ENCODE measurements around the gene HNRNPA2B1.

The HNRNPA2B1 gene

GRCh38 chr7:26200444-26201246 is at the start of gene HNRNPA2B1:
Gene HNRNPA2B1, minus strand, starts transcription at chr7:26200746. Its CDS starts 169 bp downstream, at chr7:26200577.
- peak; percentile 98 for DNase-seq

DNA sequence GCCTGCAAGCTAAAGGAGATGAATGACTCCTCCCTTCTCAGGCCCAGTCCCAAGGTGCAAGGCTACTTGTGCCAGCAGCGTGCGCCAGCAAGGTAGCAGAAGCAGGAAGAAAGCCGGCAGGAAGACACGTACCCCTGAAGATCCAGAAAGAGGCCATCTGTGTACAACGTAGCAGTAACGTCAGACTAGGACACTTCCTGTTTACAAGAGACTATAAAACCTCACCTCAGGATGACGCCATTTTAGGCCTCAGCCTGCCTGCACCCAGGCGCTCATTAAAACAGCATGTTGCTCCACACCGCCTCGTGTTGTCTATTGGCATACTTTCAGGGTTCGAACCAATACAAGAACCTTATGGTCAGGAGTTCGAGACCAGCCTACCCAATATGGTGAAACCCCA is 49.7 kb upstream of the HNRNPA2B1 start:
- DNase-seq: no peak

- no peak for DNase-seq
These were observed 44.6 kb upstream of the HNRNPA2B1 start for GRCh38 chr7:26245150-26245549.

DNA sequence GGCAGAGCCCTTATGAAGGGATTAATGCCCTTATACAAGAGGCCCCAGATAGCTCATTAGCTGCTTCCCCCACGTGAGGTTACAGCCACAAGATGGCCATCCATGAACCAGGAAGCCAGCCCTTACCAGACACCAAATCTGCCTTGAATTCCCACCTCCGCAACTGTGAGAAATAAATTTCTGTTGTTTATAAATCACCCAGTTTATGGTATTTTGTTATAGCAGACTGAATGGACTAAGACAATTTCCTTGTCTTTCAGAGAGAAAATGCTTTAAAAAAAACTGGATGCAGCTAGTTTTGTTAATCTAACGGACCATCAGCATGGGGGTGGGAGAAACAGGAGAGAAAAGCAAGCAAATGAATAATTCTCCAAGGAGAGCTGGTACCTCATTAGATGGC is 37.5 kb upstream of the HNRNPA2B1 start:
- DNase-seq: no peak

GRCh38 chr7:26237035-26237807 is 36.7 kb upstream of the HNRNPA2B1 start:
- no peak for DNase-seq

GRCh38 chr7:26233902-26234511 is 33.5 kb upstream of the HNRNPA2B1 start:
- no peak for DNase-seq

GRCh38 chr7:26227987-26228386 is 27.4 kb upstream of the HNRNPA2B1 start:
- no peak for DNase-seq

DNA sequence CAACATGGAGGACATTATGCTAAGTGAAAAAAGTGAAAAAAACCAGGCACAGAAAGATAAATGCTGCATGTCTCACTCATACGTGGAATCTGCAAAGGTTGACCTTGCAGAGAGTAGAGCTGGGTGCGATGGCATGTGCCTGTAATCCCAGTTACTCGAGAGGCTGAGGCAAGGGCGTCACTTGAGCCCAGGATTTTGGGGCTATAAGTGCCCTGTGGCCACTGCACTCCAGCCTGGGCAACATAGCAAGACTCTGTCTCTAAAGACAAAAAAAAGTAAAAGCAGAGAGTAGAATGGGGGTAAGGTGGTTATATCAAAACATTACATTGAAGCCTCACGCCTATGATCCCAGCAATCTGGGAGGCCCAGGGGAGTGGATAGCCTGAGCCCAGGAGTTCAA is 23.8 kb upstream of the HNRNPA2B1 start:
- no peak for DNase-seq

DNA sequence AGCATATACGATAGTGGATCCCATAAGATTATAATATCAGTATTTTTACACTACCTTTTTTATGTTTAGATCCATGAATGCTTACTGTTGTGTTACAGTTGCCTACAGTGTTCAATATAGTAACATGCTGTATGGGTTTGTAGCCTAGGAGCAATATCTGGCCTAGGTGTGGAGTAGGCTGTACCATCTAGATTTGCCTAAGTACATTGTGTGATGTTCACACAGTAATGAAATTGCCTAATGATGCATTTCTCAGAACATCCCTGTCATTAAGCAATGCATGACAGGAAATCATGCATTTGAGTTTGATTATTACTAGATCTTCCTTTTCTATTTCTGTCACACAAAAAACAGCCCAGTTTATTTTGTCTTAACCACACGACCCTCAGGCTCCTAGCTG is 15.5 kb upstream of the HNRNPA2B1 start:
- no peak for DNase-seq

DNA sequence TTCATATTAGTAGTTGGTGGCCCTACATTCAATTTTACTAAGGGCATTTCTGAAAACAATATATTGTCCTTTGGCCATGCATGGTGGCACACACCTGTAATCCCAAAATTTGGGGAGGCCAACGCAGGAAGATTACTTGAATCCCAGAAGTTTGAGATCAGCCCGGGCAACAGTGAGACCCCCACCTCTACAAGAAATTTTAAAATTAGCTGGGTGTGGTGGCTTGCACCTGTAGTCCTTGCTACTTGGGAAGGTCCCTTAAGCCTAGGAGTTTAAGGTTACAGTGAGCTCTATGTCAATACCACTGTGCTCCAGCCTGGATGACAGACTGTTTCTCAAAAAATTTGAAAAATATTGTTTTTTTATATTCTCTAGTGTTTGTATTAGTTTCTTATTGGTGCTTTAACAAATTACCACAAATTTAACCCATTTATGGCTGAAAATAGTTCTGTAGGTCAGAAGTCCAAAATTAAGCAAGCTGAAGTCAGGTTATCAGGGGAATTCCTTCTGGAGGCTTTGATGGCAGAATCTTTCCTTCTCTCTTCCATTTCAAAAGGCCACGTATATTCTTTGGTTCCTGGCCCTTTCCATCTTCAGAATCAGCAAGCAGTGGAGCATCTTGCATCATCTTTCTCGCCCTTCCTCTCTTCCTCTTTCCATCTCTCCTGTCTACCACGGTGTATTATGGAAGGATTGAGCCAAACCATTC is 13.4 kb upstream of the HNRNPA2B1 start:
- DNase-seq: no peak

GRCh38 chr7:26212921-26213718 is 12.6 kb upstream of the HNRNPA2B1 start:
- no peak for DNase-seq

- no peak for DNase-seq
These were observed 7.5 kb upstream of the HNRNPA2B1 start for GRCh38 chr7:26208040-26208439.

DNA sequence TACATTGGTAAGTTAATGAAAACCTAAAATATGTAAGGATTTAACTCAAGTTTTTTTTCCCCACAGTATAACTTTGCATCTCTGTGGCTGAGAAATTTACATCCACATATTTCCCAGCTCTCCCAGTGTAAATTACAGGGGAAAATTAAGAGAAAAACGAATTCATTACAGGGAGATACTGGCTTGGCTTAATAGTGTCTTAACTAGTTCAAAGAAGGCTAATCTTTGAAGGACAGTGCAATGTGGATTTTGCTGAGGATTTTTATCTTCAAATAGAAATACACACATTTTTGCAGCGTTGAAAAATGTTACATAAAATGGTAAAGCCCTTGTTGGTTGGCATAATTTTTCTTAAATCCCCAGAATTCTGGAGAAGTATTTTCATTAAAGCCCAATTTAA is 2.5 kb upstream of the HNRNPA2B1 start:
- no peak for DNase-seq

DNA sequence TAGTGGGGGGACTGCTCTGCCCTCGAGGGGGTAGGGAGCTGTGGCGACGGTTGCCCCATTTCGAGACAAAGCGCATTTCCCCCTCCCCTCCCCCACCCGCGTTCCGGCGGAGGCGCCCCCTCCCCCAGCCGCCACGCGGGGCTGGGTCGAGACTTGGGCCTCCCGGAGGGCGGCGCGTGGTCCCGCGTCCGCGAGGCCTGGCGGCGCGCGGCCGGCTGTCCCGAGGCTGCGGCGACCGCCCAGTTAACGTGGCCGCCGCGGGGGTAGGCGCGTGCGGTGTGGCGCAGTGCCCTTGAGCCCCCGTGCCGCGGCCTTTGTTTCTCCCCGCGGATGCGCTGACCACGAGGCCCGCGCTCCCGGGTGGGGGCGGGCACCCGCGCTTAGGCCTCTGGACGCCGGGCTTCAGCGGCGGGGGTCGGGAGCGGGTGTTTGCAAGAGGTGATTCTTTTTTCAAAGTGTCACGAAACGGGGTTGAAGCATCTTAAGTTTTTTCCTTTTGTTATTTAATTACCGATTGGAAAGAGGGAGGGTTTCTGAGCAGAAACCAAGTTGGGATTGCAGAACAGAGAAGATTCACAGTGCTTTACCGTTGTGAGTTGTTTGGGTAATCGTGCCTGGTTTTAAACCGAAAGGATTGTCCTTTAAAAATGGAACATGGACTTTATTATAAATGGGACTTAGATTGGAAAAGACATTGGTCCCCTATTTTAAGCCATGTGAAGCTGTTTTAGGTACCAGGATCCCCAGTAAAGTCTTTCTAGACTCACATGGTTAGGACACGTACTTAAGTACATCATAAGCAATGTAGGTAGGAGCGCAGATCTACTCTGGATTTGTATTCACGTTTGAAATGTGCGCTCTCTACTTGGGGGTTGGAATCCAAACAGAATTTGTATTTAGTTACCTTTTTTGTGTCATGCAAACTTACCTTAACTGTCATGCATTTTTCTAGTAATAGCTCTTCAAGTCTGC is 1.8 kb upstream of the HNRNPA2B1 start:
- DNase-seq: no peak

- peak; percentile 94 for DNase-seq
These were observed 887 bp upstream of the HNRNPA2B1 start, which contains the start of gene CBX3 for GRCh38 chr7:26201247-26202018. Gene CBX3, plus strand, starts transcription at chr7:26201745. Its CDS starts 1,254 bp downstream, at chr7:26202999.

GRCh38 chr7:26200038-26200443 is 505 bp downstream of the HNRNPA2B1 start:
- DNase-seq: peak; percentile 59

DNA sequence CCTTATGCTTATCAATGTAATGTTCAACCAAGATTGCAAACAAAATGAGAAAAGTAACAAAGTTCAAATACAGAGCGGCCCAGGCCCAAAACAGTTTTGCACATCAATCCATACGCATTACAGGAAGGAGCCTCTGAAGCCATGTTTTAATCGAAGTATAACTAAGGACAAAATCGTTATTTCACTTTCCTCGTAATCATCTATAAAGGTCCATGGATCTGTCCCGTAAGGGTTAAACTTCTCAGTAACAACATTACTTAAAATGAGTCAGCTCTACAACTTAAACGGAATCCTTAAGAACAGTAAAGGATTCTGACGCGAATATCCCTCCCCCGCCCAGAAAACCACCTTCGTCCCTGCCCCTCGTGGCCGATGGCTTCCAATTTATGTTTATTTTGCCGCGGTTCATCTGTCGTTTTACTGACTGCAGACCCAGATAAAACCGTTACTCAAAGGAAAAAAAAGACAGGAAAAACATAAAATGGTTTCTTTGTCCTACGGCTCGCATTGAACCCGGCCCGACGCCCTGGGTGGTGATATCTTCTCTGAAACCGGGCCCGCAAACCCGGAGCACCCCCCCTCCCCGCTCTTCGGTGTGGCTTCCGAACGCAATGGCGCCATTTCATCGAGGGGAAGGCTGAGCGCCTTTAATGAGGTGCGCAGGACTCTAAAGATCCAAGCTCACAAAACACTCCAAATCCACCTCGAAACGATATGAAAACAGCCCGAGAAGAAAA is 1.1 kb downstream of the HNRNPA2B1 start:
- DNase-seq: peak; percentile 59

GRCh38 chr7:26198781-26199169 is 1.8 kb downstream of the HNRNPA2B1 start:
- no peak for DNase-seq

- no peak for DNase-seq
These were observed 2.3 kb downstream of the HNRNPA2B1 start for GRCh38 chr7:26198133-26198780.

Data from NCI-H774 (cell line).